Hepatocyte (in vitro differentiated cells): ENCODE data around the gene PLCD1.

ENCODE experiments used
- CTCF ChIP-seq: fragments of 200-600 bp; sonication (generic); IDR thresholded peaks from 2 replicates; pipeline ENCODE4 v1.5.1; 2016; ENCODE audit warnings: antibody characterized with exemption, mild to moderate bottlenecking; ENCODE audit not compliant: poor library complexity
- EZH2 ChIP-seq: fragments of 200-600 bp; sonication (generic); IDR thresholded peaks from 2 replicates; pipeline ENCODE4 v1.6.1; 2016; ENCODE audit warnings: antibody characterized with exemption, mild to moderate bottlenecking, borderline replicate concordance
- EZH2phosphoT487 ChIP-seq: fragments of 200-600 bp; sonication (generic); IDR thresholded peaks from one replicate; pipeline ENCODE4 v1.6.1; 2018; ENCODE audit warnings: antibody characterized with exemption, mild to moderate bottlenecking, low read depth, moderate library complexity; ENCODE audit not compliant: unreplicated experiment, severe bottlenecking

GRCh38 chr3:38026856-38027255 is 2.6 kb downstream of the PLCD1 start:
- no peak for TF ChIP-seq CTCF
- TF ChIP-seq EZH2, result no peak
- no peak for TF ChIP-seq EZH2phosphoT487
